Keratinocyte (primary cell): ENCODE data around the gene LRIG1. TPM values are rescaled to one million over a fixed set of nuclear protein-coding genes. Genes with fewer than 3 reads are reported as not detected.
A peak's percentile ranks its signal among the peaks of the same experiment; 100 is the strongest.

Experiments
- DNase-seq: peaks from one replicate; pipeline ENCODE4 v3.0.0-alpha.2; 2011; ENCODE audit warnings: low read depth, missing footprints, low spot score
- FAIRE-seq: peaks from 2 replicates; lab custom pipeline; 2011; peaks lifted over from hg19 to GRCh38; lab: Jason Lieb, UNC
- H2AFZ ChIP-seq: 2 replicates; pipeline ENCODE4 v1.6.0; 2012; ENCODE audit warnings: low read length, control low read depth, inconsistent platforms; ENCODE audit not compliant: control insufficient read depth
- H3K27ac ChIP-seq: 2 replicates; pipeline ENCODE4 v1.5.1; 2011; ENCODE audit warnings: low read length; ENCODE audit not compliant: control insufficient read depth, insufficient read depth
- H3K27me3 ChIP-seq: 3 replicates; pipeline ENCODE4 v1.6.0; 2011; ENCODE audit warnings: low read length; ENCODE audit not compliant: control insufficient read depth, insufficient read depth; ENCODE audit errors: extremely low read depth
- H3K36me3 ChIP-seq, 2 experiments: 2 replicates in 1 of 2; 3 replicates in 1 of 2; pipeline ENCODE4 v1.5.1; 2011; ENCODE audit warnings: low read length in 2 of 2, mild to moderate bottlenecking in 1 of 2; ENCODE audit not compliant: control insufficient read depth in 2 of 2, insufficient read depth in 2 of 2; ENCODE audit errors: extremely low read depth in 1 of 2
- H3K4me1 ChIP-seq: 3 replicates; pipeline ENCODE4 v1.5.1; 2011; ENCODE audit warnings: low read length; ENCODE audit not compliant: control insufficient read depth, insufficient read depth; ENCODE audit errors: extremely low read depth
- H3K4me2 ChIP-seq: 3 replicates; pipeline ENCODE4 v1.6.0; 2011; ENCODE audit warnings: low read depth, low read length; ENCODE audit not compliant: control insufficient read depth, insufficient read depth; ENCODE audit errors: extremely low read depth
- H3K4me3 ChIP-seq, 3 experiments: fragments of 200-600 bp in 1 of 3; sonication (generic) in 1 of 3; 2 replicates in 2 of 3; 3 replicates in 1 of 3; pipeline ENCODE4 v1.5.1; 2011 to 2016; ENCODE audit warnings: low read length in 3 of 3, mild to moderate bottlenecking in 3 of 3, control low read depth in 2 of 3, inconsistent platforms in 1 of 3, low read depth in 1 of 3, mixed read lengths in 1 of 3, mixed run types in 1 of 3, moderate library complexity in 1 of 3; ENCODE audit not compliant: control insufficient read depth in 2 of 3, insufficient read depth in 2 of 3; ENCODE audit errors: extremely low read depth in 1 of 3
- H3K79me2 ChIP-seq: 2 replicates; pipeline ENCODE4 v1.6.0; 2012; ENCODE audit warnings: low read length; ENCODE audit not compliant: control insufficient read depth, insufficient read depth
- H3K9ac ChIP-seq: 3 replicates; pipeline ENCODE4 v1.6.0; 2011; ENCODE audit warnings: low read length; ENCODE audit not compliant: control insufficient read depth, insufficient read depth; ENCODE audit errors: extremely low read depth
- H3K9me1 ChIP-seq: 3 replicates; pipeline ENCODE4 v1.6.0; 2011; ENCODE audit warnings: low read length; ENCODE audit not compliant: control insufficient read depth, insufficient read depth; ENCODE audit errors: extremely low read depth
- H3K9me3 ChIP-seq: 2 replicates; pipeline ENCODE4 v1.5.1; 2012; ENCODE audit warnings: low read depth, low read length; ENCODE audit not compliant: control insufficient read depth
- H4K20me1 ChIP-seq: 3 replicates; pipeline ENCODE4 v1.6.0; 2011; ENCODE audit warnings: low read length; ENCODE audit not compliant: control insufficient read depth, insufficient read depth; ENCODE audit errors: extremely low read depth
- CTCF ChIP-seq, 3 experiments: IDR thresholded peaks in 1 of 3; conservative IDR thresholded peaks in 1 of 3; optimal IDR thresholded peaks in 1 of 3; 2 replicates in 2 of 3; 3 replicates in 1 of 3; pipeline versions ENCODE3 to v1.5.1; 2011; ENCODE audit warnings: low read length in 3 of 3, mild to moderate bottlenecking in 3 of 3, moderate library complexity in 2 of 3, control low read depth in 1 of 3, inconsistent platforms in 1 of 3; ENCODE audit not compliant: insufficient read depth in 2 of 3; ENCODE audit errors: extremely low read depth in 1 of 3
- EZH2 ChIP-seq: IDR thresholded peaks from one replicate; pipeline ENCODE4 v1.6.1; 2012; ENCODE audit warnings: inconsistent platforms, mild to moderate bottlenecking, low read length, moderate library complexity
- dilution Hi-C: fragments of 300-500 bp; cut with MboI; formaldehyde crosslinking; loops from one replicate; pipeline ENCODE4 v1.7.0; 2020; ENCODE audit warnings: low sequenced_read_pairs; ENCODE audit not compliant: extremely low pct_ligation_motif_present
- polyA plus RNA-seq, 5 experiments: library from polyadenylated mRNA; depleted of rRNA in 3 of 5; stranded (reverse) in 3 of 5; stranded (forward) in 1 of 5; unstranded in 1 of 5; fragments of >200 nt; gene quantifications; 1 replicate in 1 of 5; 2 replicates in 3 of 5; 3 replicates in 1 of 5; pipeline versions ENCODE4 v1.2.1 to v1.2.3, GENCODE V29; 2011 to 2012; ENCODE audit warnings: missing spikeins in 2 of 5, low read depth in 1 of 5, low replicate concordance in 1 of 5

The LRIG1 gene
- polyA plus RNA-seq, 1 donor (not counting 4 experiments of a cell fraction or from before 2014, with no cell fraction given) = 17.2 TPM

- H4K20me1 ChIP-seq = no peaks in the 10 kb centered on the region
- H3K4me3 ChIP-seq = no peak overlapping the region
- DNase-seq (no peak), FAIRE-seq (no peak)
- H3K9ac ChIP-seq = no peak overlapping the region
- peaks cover 10% of the 10 kb centered on the region for H3K79me2 ChIP-seq
- H3K36me3 ChIP-seq = peaks cover 0 to 17% of the 10 kb centered on the region in 2 experiments
- no peak overlapping the region for H2AFZ ChIP-seq
- no peaks in the 10 kb centered on the region for H3K9me1 ChIP-seq
- H3K4me2 ChIP-seq = no peak overlapping the region
- H3K9me3 ChIP-seq = no peaks in the 10 kb centered on the region
- peaks cover 11% of the 10 kb centered on the region for H3K4me1 ChIP-seq
- no peaks in the 10 kb centered on the region for H3K27me3 ChIP-seq
- dilution Hi-C loops = no loop called here
- TF ChIP-seq EZH2 (no peak), CTCF (optimal IDR thresholded peaks at IDR 0.05 in 1 of 3, IDR thresholded peaks at IDR 0.05 in 1 of 3, conservative IDR thresholded peaks at IDR 0.05 in 1 of 3; ENCODE audit: extremely low read depth in 1 of 3, insufficient read depth in 2 of 3, low read length in 3 of 3) (no peak)
- no peak overlapping the region for H3K27ac ChIP-seq
Measured at GRCh38 chr3:66414846-66415245, 86.0 kb downstream of the LRIG1 start.

GRCh38 chr3:66413151-66413751 lies 87.6 kb downstream of the LRIG1 start:
- H2AFZ ChIP-seq = no peak overlapping the region
- dilution Hi-C loops = no loop called here
- H3K9ac ChIP-seq = peak overlapping the region; percentile 22
- TF ChIP-seq EZH2 (no peak), CTCF (optimal IDR thresholded peaks at IDR 0.05 in 1 of 3, IDR thresholded peaks at IDR 0.05 in 1 of 3, conservative IDR thresholded peaks at IDR 0.05 in 1 of 3; ENCODE audit: extremely low read depth in 1 of 3, insufficient read depth in 2 of 3, low read length in 3 of 3) (no peak)
- peaks cover 0 to 29% of the 10 kb centered on the region in 2 experiments for H3K36me3 ChIP-seq
- H4K20me1 ChIP-seq = no peaks in the 10 kb centered on the region
- no peaks in the 10 kb centered on the region for H3K27me3 ChIP-seq
- no peak for FAIRE-seq
- DNase-seq = no peak
- H3K4me2 ChIP-seq = peak overlapping the region; percentile 27
- no peaks in the 10 kb centered on the region for H3K9me1 ChIP-seq
- peaks cover 11% of the 10 kb centered on the region for H3K4me1 ChIP-seq
- H3K79me2 ChIP-seq = no peaks in the 10 kb centered on the region
- no peak overlapping the region for H3K4me3 ChIP-seq
- no peaks in the 10 kb centered on the region for H3K9me3 ChIP-seq
- peak overlapping the region; percentile 49 for H3K27ac ChIP-seq
